GM23248 (cell line): Measurements from ENCODE around the gene ADAM8. TPM values are rescaled to one million over a fixed set of nuclear protein-coding genes. Genes with fewer than 3 reads are reported as not detected.
"Not testable (repeated sequence)": the region's sequence is repeated elsewhere in the genome, so short reads cannot be mapped to it uniquely, and the experiment has no call there.

Experiments used
- DNase-seq: peaks from one replicate; pipeline ENCODE4 v3.0.0-alpha.2; 2015
- H2AFZ ChIP-seq: fragments of 200-600 bp; sonication (generic); 2 replicates; pipeline ENCODE4 v1.6.1; 2016; ENCODE audit warnings: antibody characterized with exemption
- H3F3A ChIP-seq: fragments of 200-600 bp; sonication (generic); 2 replicates; pipeline ENCODE4 v1.6.1; 2016; ENCODE audit warnings: mild to moderate bottlenecking, antibody characterized with exemption, mixed run types; ENCODE audit not compliant: insufficient read depth
- H3K27ac ChIP-seq: fragments of 200-600 bp; sonication (generic); 2 replicates; pipeline ENCODE4 v1.5.1; 2016; ENCODE audit warnings: mild to moderate bottlenecking
- H3K27me3 ChIP-seq: fragments of 200-600 bp; sonication (generic); replicated peaks from 2 replicates; pipeline ENCODE4 v1.6.1; 2016; ENCODE audit warnings: mild to moderate bottlenecking; ENCODE audit not compliant: insufficient read depth
- H3K36me3 ChIP-seq: fragments of 200-600 bp; sonication (generic); 2 replicates; pipeline ENCODE4 v1.6.1; 2016; ENCODE audit warnings: low read depth, mild to moderate bottlenecking
- H3K4me1 ChIP-seq: fragments of 200-600 bp; sonication (generic); 2 replicates; pipeline ENCODE4 v1.6.1; 2016; ENCODE audit warnings: mild to moderate bottlenecking; ENCODE audit not compliant: insufficient read depth
- H3K4me2 ChIP-seq: fragments of 200-600 bp; sonication (generic); one replicate; pipeline ENCODE4 v1.6.1; 2016; ENCODE audit warnings: mild to moderate bottlenecking; ENCODE audit not compliant: unreplicated experiment
- H3K4me3 ChIP-seq: fragments of 200-600 bp; sonication (generic); 2 replicates; pipeline ENCODE4 v1.5.1; 2016; ENCODE audit warnings: mild to moderate bottlenecking
- H3K79me2 ChIP-seq: fragments of 200-600 bp; sonication (generic); 2 replicates; pipeline ENCODE4 v1.6.1; 2016; ENCODE audit warnings: mild to moderate bottlenecking; ENCODE audit not compliant: insufficient read depth
- H3K9ac ChIP-seq: fragments of 200-600 bp; sonication (generic); 2 replicates; pipeline ENCODE4 v1.6.1; 2016; ENCODE audit warnings: mild to moderate bottlenecking
- H3K9me2 ChIP-seq: fragments of 200-600 bp; sonication (generic); 2 replicates; pipeline ENCODE4 v1.6.1; 2016; ENCODE audit warnings: mixed run types, mild to moderate bottlenecking, moderate library complexity; ENCODE audit not compliant: insufficient read depth
- H3K9me3 ChIP-seq: fragments of 200-600 bp; sonication (generic); one replicate; pipeline ENCODE4 v1.6.1; 2017; ENCODE audit warnings: low read depth
- H4K20me1 ChIP-seq: fragments of 200-600 bp; sonication (generic); 2 replicates; pipeline ENCODE4 v1.6.0; 2016; ENCODE audit not compliant: insufficient read depth
- EZH2 ChIP-seq: fragments of 200-600 bp; sonication (generic); IDR thresholded peaks from 2 replicates; pipeline ENCODE4 v1.6.1; 2018; ENCODE audit warnings: antibody characterized with exemption, mild to moderate bottlenecking; ENCODE audit not compliant: insufficient read depth, poor library complexity, severe bottlenecking
- EZH2phosphoT487 ChIP-seq: fragments of 200-600 bp; sonication (generic); IDR thresholded peaks from 2 replicates; pipeline ENCODE4 v1.6.1; 2018; ENCODE audit warnings: antibody characterized with exemption, moderate library complexity, mild to moderate bottlenecking, low read depth; ENCODE audit not compliant: insufficient read depth
- WGBS, 2 experiments: methylation state at CpG; one replicate each; pipeline ENCODE4 v1.1.6; 2015 to 2017; ENCODE audit warnings: low lambda C conversion rate in 2 of 2, low coverage in 1 of 2; ENCODE audit errors: missing lambda C conversion rate in 2 of 2; 5-methylcytosine and 5-hydroxymethylcytosine counted together
- in situ Hi-C: fragments of 300-500 bp; cut with MboI; formaldehyde crosslinking; loops from 2 replicates; pipeline ENCODE4 v1.15.0; 2020
- polyA plus RNA-seq: library from polyadenylated mRNA; unstranded; fragments of >200 nt; fragmentation: Nextera tagmentation; extraction: Ambion mirVana; gene quantifications from 2 replicates; pipeline ENCODE4 v1.2.1, GENCODE V29; 2016
- total RNA-seq: library from RNA; depleted of rRNA; stranded (reverse); fragments of >200 nt; shearing (Covaris generic); gene quantifications from 2 replicates; pipeline ENCODE4 v1.2.3, GENCODE V29; 2014

Gene ADAM8
- total and polyA plus RNA-seq, 2 experiments from 2014 or later = 0.76 TPM; not detected in 1

DNA sequence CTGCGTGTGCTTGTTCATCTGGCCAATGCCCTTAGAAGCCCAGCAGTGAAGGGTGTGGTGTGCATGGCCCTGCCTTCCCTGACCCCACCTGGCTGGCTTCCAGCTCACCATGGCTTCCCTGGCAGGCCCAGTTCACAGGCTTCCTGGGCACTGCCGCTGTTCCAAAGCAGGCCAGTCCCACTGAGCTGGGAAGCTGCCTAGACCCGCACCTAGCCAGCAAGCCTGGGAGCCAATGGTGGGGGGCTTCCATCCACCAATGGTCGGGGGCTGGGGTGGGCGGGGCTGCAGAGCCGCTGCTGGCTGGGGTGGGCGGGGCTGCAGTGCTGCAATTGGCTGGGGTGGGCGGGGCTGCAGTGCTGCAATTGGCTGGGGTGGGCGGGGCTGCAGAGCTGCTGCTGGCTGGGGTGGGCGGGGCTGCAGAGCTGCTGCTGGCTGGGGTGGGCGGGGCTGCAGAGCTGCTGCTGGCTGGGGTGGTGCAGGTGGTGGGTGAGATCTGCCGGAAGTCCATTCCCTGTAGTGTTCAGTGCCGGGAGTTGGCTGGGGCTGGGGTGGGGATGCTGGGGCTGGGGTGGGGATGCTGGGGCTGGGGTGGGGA lies 47.6 kb upstream of the ADAM8 start:
- Histone ChIP-seq H3K9ac (no peak overlapping the region), H3K4me2 (no peak overlapping the region), H3K4me3 (no peak overlapping the region), H3K4me1 (peaks cover 2% of the 10 kb centered on the region; the same call in 1 of the 2 replicates), H3K9me2 (no peaks in the 10 kb centered on the region), H3K27ac (no peak overlapping the region), H4K20me1 (no peaks in the 10 kb centered on the region), H3K9me3 (no peaks in the 10 kb centered on the region), H2AFZ (no peak overlapping the region), H3F3A (peaks cover 3% of the 10 kb centered on the region; the same call in 1 of the 2 replicates), H3K36me3 (no peaks in the 10 kb centered on the region), H3K79me2 (no peaks in the 10 kb centered on the region), H3K27me3 (peaks cover 30% of the 10 kb centered on the region)
- peak; percentile 72 for DNase-seq
- no peak for TF ChIP-seq EZH2
- no peak for TF ChIP-seq EZH2phosphoT487
- WGBS, 2 experiments = 1 to 4% methylated on average over 7 to 13 of the region's 13 CpGs
- in situ Hi-C loops = no loop called here

DNA sequence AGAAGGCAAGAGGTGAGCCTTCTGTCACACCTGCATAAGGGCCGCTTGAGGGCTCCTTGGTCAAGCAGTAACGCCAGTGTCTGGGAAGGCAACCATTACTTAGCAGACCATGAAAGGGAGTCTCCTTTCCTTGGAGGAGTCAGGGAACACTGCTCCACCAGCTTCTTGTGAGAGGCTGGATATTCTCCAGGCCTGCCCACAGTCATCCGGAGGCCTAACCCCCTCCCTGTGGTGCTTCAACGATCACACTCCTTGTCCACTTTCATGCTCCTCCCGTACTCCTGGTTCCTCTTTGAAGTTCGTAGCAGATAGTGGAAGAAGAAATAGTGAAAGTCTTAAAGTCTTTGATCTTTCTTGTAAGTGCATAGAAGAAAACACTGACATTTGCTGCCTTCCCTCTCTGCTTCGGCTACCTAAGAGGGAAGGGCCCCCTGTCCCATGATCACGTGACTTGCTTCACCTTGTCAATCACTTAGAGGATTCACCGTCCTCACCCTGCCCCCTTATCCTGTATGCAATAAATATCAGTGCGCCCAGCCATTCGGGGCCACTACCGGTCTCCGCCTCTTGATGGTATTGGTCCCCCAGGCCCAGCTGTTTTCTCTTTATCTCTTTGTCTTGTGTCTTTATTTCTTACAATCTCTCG lies 45.5 kb upstream of the ADAM8 start:
- H3K9me2 ChIP-seq, H3K4me1 ChIP-seq, H3K4me2 ChIP-seq, H3F3A ChIP-seq, H3K9ac ChIP-seq, H4K20me1 ChIP-seq, H3K36me3 ChIP-seq, in situ Hi-C loops, H3K79me2 ChIP-seq, H2AFZ ChIP-seq, H3K27ac ChIP-seq, H3K4me3 ChIP-seq, H3K9me3 ChIP-seq, DNase-seq: not testable (repeated sequence)
- peaks cover 22% of the 10 kb centered on the region for H3K27me3 ChIP-seq
- 59 to 69% methylated on average over 10 to 13 of the region's 14 CpGs for WGBS, 2 experiments

DNA sequence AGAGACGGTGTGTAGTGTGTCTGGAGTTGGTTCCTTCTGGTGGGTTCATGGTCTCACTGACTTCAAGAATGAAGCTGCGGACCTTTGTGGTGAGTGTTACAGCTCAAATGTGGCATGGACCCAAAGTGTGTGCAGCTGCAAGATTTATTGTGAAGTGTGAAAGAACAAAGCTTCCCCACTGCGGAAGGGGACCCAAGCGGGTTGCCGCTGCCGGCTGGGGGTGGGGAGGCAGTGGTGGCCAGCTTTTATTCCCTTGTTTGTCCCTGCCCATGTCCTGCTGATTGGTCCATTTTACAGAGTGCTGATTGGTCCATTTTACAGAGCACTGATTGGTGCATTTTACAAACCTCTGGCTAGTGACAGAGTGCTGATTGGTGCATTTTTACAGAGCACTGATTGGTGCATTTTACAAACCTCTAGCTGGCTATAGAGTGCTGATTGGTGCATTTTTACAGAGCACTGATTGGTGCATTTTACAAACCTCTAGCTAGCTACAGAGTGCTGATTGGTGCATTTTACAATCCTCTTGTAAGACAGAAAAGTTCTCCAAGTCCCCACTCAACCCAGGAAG lies 44.3 kb upstream of the ADAM8 start:
- H3K9ac ChIP-seq, H3K9me2 ChIP-seq, H3K4me1 ChIP-seq, H2AFZ ChIP-seq, H3K36me3 ChIP-seq, H3K27ac ChIP-seq, H3K79me2 ChIP-seq, H3K9me3 ChIP-seq, H3F3A ChIP-seq, H4K20me1 ChIP-seq, DNase-seq, H3K4me3 ChIP-seq, H3K4me2 ChIP-seq, in situ Hi-C loops, H3K27me3 ChIP-seq: not testable (repeated sequence)
- 86 to 90% methylated on average over 6 of the region's 6 CpGs for WGBS, 2 experiments

DNA sequence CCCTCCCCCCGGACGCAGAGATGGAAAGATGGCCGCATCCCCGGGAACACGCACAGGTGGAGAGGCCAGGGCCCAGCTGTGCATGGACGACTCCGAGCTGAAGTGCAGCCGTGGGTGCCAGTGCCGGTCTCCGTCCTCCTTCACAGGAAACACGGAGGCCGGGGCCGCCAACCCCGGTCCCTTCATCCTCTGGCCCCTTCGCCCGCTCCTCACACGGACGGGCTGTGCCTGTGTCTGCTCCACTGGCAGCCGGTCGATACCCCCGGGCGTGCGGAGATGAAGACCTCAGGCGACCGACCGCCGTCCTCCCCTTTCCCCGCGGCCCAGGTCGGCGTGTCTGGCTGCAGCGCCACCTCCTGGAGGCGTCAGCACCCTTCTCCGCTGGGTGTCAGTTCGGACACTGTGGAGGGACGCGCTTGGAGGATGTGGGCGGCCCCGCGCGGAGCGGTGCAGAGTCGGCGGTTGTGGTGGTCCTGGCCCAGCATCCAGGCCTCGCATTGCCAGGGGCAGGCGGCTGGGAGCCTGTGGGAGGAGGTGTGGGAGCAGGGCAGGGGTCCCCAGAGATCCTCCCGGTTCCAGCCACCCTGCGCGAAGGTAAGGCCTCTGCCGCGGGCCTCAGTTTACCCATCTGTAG lies 41.9 kb upstream of the ADAM8 start:
- Histone ChIP-seq H2AFZ (peak overlapping the region; percentile 71), H3K79me2 (no peaks in the 10 kb centered on the region), H3F3A (0 out of 2 replicates have a peak, but pooled peaks cover 5% of the 10 kb centered on the region), H3K9ac (no peak overlapping the region), H3K4me3 (peak overlapping the region; percentile 67), H3K36me3 (no peaks in the 10 kb centered on the region), H4K20me1 (no peaks in the 10 kb centered on the region), H3K27me3 (no peaks in the 10 kb centered on the region), H3K27ac (no peak overlapping the region), H3K4me2 (peak overlapping the region; percentile 71), H3K9me2 (no peaks in the 10 kb centered on the region), H3K9me3 (no peaks in the 10 kb centered on the region), H3K4me1 (no peaks in the 10 kb centered on the region)
- in situ Hi-C loops = no loop called here
- TF ChIP-seq EZH2phosphoT487 = no peak
- no peak for TF ChIP-seq EZH2
- WGBS, 2 experiments = 13 to 17% methylated on average over 45 to 49 of the region's 51 CpGs
- DNase-seq = peak; percentile 77
